GM18507 (cell line): Measurements from ENCODE around the gene ITPRIPL2.

Experiments
- DNase-seq: peaks from one replicate; pipeline ENCODE4 v3.0.0; 2011; ENCODE audit warnings: low read depth; ENCODE audit not compliant: insufficient read length; ENCODE audit errors: extremely low spot score
- FAIRE-seq: peaks from 2 replicates; lab custom pipeline; 2011; peaks lifted over from hg19 to GRCh38; lab: Jason Lieb, UNC

Gene ITPRIPL2

DNA sequence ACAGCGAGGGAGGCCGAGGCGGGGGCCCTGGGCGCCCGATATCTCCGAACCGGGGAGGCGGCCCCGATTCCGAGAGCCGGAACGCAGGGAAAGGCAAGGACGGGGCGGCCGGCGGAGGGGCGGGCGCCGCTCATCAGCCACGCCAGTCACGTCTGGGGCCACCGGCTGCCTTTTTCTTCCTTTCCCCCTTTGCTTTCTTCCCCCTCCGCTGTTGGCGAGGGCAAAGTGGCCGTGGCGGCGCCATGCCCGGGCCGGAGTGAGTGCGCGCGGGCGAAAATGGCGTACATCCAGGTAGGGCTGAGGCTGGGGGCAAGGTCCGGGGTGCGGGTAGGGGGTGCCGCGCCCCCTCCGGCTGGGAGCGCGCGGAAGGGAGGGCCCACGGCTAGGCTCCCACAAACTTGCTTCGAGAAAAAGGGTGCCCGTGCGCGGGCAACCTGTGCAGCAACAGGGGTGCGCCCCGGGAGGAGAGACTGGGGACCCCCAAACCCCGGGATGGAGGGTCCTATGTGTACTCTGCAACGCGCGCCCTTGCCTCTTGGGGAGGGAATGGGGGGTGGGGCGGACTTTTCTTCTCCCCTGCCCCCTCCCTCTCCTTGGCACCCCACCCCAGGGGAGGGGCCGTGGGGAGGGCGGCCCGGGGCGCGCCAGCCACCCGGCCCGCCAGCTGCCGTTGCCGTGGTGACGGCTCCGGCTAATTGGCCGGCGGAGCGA is 54.8 kb downstream of the ITPRIPL2 start:
- DNase-seq (no peak), FAIRE-seq (no peak)

DNA sequence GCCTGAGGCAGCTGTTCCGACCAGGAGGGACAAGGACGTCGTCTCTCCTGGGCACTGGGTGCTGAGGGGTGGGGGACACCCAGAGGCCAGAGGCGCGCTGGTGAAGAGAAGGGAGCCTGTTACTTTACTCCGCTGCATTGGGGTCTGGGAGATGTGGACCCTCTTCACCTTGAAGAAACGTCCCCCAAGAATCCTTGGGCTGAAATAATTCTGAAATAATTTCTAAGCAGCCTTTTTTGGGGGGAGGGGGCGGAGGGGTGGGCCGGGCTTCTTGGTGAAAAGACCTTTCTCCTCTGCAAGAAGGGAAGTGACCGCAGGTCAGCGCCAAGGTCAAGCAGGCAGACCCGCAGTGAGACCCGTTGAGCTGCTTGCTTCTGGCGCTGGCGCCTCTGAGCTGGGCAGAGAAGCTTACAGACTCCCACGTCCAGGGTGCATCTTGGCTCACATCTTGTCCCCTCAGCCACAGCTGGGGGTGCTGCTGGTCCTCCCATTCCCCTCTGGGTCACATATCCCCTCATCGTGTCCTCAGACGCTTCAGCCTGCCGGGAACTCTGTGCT is 55.4 kb downstream of the ITPRIPL2 start:
- FAIRE-seq: no peak
- DNase-seq: no peak

DNA sequence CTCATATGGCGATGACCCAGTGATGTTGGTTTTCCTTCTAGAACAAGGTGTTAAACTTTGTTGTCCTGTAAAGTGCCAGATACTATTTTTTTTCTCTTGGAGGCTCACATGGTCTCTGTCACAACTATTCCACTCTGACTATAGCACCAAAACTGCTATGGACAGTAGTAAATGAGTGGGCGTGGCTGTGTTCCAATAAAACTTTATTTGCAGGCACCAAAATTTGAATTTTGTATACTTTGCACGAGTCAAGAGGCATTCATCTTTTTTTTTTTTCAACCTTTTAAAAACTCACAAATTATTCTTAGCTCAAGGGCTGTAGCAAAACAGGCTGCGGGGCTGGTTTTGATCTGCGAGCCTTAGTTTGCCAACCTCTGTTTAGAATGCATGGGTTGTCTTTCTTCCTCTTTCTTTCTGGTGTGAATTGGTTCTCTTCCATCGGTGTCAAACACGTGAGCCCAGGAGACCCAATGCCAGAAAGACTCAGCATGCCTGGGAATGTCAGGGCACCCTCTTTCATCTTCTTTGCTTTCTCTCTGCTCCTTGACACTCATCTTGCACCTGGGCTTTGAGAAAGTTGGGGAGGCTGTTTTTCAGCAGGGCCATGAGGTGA is 56.4 kb downstream of the ITPRIPL2 start:
- no peak for FAIRE-seq

More for the DNA sequence above, 56.4 kb downstream of the ITPRIPL2 start:
- DNase-seq: no peak
